Transverse colon (tissue), 4 donors: Measurements from ENCODE around the gene SH3RF3.

Source experiments
- EP300 ChIP-seq: sonication (generic); formaldehyde crosslinking; IDR thresholded peaks from one replicate; pipeline ENCODE4 v1.6.1; 2017; ENCODE audit warnings: antibody characterized with exemption, low read depth
- POLR2A ChIP-seq: fragments of 450-650 bp; IDR thresholded peaks from one replicate; pipeline ENCODE4 v1.6.1; 2016; ENCODE audit warnings: antibody characterized with exemption, mild to moderate bottlenecking, moderate library complexity
- POLR2AphosphoS5 ChIP-seq, 3 donors: sonication (generic); formaldehyde crosslinking; IDR thresholded peaks; one replicate each; pipeline ENCODE4 v1.6.1; 2016; ENCODE audit warnings: antibody characterized with exemption in 3 of 3
- TF ChIP-seq, protein P1 (sequence below), 5 experiments: fragments of 200-600 bp in 3 of 5; fragments of 450-650 bp in 2 of 5; sonication (generic) in 3 of 5; IDR thresholded peaks; 1 replicate in 2 of 5; 2 replicates in 3 of 5; pipeline ENCODE4 v1.5.1; 2016 to 2017; ENCODE audit warnings: antibody characterized with exemption in 5 of 5, inconsistent platforms in 3 of 5, mild to moderate bottlenecking in 2 of 5, moderate library complexity in 1 of 5

DNA sequence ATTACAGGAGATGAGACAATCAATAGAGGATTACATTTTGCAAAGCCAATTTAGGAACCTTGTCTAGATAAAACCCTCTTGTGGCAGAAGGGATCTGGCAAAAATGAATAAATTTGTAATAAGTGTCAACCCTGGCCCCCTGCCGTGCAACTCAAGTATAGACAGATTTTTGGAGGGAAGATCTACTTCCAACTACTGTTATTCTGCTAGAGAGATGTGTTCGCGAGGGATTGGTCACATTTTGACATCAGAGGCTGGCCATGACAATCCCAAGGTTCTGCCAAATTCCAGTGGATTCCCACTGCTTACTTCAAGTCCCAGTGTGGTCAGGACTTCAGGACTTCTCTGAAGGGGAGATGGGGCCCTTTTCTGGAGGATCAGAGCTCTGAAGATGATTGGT lies 192.6 kb downstream of the SH3RF3 start:
- TF ChIP-seq, protein P1, sequence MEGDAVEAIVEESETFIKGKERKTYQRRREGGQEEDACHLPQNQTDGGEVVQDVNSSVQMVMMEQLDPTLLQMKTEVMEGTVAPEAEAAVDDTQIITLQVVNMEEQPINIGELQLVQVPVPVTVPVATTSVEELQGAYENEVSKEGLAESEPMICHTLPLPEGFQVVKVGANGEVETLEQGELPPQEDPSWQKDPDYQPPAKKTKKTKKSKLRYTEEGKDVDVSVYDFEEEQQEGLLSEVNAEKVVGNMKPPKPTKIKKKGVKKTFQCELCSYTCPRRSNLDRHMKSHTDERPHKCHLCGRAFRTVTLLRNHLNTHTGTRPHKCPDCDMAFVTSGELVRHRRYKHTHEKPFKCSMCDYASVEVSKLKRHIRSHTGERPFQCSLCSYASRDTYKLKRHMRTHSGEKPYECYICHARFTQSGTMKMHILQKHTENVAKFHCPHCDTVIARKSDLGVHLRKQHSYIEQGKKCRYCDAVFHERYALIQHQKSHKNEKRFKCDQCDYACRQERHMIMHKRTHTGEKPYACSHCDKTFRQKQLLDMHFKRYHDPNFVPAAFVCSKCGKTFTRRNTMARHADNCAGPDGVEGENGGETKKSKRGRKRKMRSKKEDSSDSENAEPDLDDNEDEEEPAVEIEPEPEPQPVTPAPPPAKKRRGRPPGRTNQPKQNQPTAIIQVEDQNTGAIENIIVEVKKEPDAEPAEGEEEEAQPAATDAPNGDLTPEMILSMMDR (IDR thresholded peaks at IDR 0.05): no peak
- TF ChIP-seq POLR2AphosphoS5 (IDR thresholded peaks at IDR 0.05) (no peak), POLR2A (no peak), EP300 (no peak)
